GM12878 (cell line): ENCODE data around the gene NOVA1. TPM values are rescaled to one million over a fixed set of nuclear protein-coding genes. Genes with fewer than 3 reads are reported as not detected.

Experiments
- ATAC-seq: fragments of 200-7000 bp; cut with Tn5 transposase; 3 replicates; pipeline ENCODE4 v1.9.1; 2020; ENCODE audit warnings: mild to moderate bottlenecking, moderate library complexity
- BruUV-seq: library from RNA; stranded (reverse); fragments of 400-500 nt; replicated peaks from 2 replicates; lab custom pipeline; 2021; lab: Mats Ljungman, UMichigan
- CTCF ChIA-PET: fragments of 300-600 bp; sonication (Branson Sonifier 250); formaldehyde crosslinking; extraction: SDS; loops from one replicate; lab custom pipeline; 2021; ENCODE audit warnings: inconsistent platforms; lab: Yijun Ruan, JAX
- POLR2A ChIA-PET: fragments of 350-600 bp; formaldehyde crosslinking; extraction: SDS; loops from one replicate; lab custom pipeline; 2021; ENCODE audit warnings: inconsistent platforms; lab: Charles Lee
- RAD21 ChIA-PET: fragments of 300-600 bp; sonication (Branson Sonifier 250); formaldehyde crosslinking; loops from one replicate; lab custom pipeline; 2023; ENCODE audit warnings: antibody characterized with exemption; ENCODE audit not compliant: unreplicated experiment; lab: Charles Lee
- SMC1A ChIA-PET: fragments of 300-600 bp; sonication (Branson Sonifier 250); formaldehyde crosslinking; loops from one replicate; lab custom pipeline; 2023; ENCODE audit not compliant: unreplicated experiment, uncharacterized antibody; lab: Charles Lee
- DNase-seq: peaks from one replicate; pipeline ENCODE4 v3.0.0-alpha.2; 2011; ENCODE audit warnings: low read depth, low spot score
- FAIRE-seq: peaks from 3 replicates; lab custom pipeline; 2011; peaks lifted over from hg19 to GRCh38; lab: Jason Lieb, UNC
- H2AFZ ChIP-seq: 2 replicates; pipeline ENCODE4 v1.6.0; 2011; ENCODE audit warnings: low read depth, low read length, control low read depth; ENCODE audit not compliant: control insufficient read depth
- H3K27ac ChIP-seq: 2 replicates; pipeline ENCODE4 v1.5.1; 2011; ENCODE audit warnings: control low read depth; ENCODE audit not compliant: control insufficient read depth, insufficient read depth
- H3K27me3 ChIP-seq, 2 experiments: replicated peaks in 1 of 2; 2 replicates each; pipeline versions ENCODE4 v1.6.0 to v1.6.1; 2011; ENCODE audit warnings: low read length in 1 of 2; ENCODE audit not compliant: control insufficient read depth in 2 of 2, insufficient read depth in 2 of 2
- H3K36me3 ChIP-seq, 2 experiments: 2 replicates each; pipeline ENCODE4 v1.5.1; 2011; ENCODE audit warnings: low read length in 1 of 2; ENCODE audit not compliant: control insufficient read depth in 2 of 2, insufficient read depth in 2 of 2
- H3K4me1 ChIP-seq: 2 replicates; pipeline ENCODE4 v1.6.1; 2011; ENCODE audit warnings: mild to moderate bottlenecking, low read length, moderate library complexity, mixed read lengths; ENCODE audit not compliant: control insufficient read depth, insufficient read depth
- H3K4me2 ChIP-seq: 2 replicates; pipeline ENCODE4 v1.6.0; 2011; ENCODE audit warnings: control low read depth; ENCODE audit not compliant: control insufficient read depth, insufficient read depth
- H3K4me3 ChIP-seq: fragments of 200-600 bp; sonication (generic); 2 replicates; pipeline ENCODE4 v1.5.1; 2016
- H3K79me2 ChIP-seq: 2 replicates; pipeline ENCODE4 v1.6.0; 2011; ENCODE audit warnings: low read length; ENCODE audit not compliant: control insufficient read depth, insufficient read depth
- H3K9ac ChIP-seq: 2 replicates; pipeline ENCODE4 v1.8.0; 2011; ENCODE audit warnings: low read length, control low read depth, mixed read lengths; ENCODE audit not compliant: control insufficient read depth, insufficient read depth
- H3K9me3 ChIP-seq: replicated peaks from 3 replicates; pipeline ENCODE4 v1.5.1; 2011; ENCODE audit warnings: mild to moderate bottlenecking, low read length; ENCODE audit not compliant: control insufficient read depth, insufficient read depth
- H4K20me1 ChIP-seq: 2 replicates; pipeline ENCODE4 v1.6.0; 2011; ENCODE audit not compliant: control insufficient read depth, insufficient read depth
- ATF2 ChIP-seq: IDR thresholded peaks from 2 replicates; pipeline ENCODE4 v1.6.1; 2012; ENCODE audit warnings: low read length, inconsistent platforms
- CHD1 ChIP-seq: IDR thresholded peaks from 2 replicates; pipeline ENCODE4 v1.6.1; 2012; ENCODE audit warnings: low read depth, low read length, improper control_type of control experiment
- CREB1 ChIP-seq: IDR thresholded peaks from 2 replicates; pipeline ENCODE4 v1.6.1; 2012; ENCODE audit warnings: low read depth, mild to moderate bottlenecking, inconsistent platforms
- CREM ChIP-seq: IDR thresholded peaks from 2 replicates; pipeline ENCODE4 v1.6.1; 2014; ENCODE audit warnings: antibody characterized with exemption, low read depth
- JUND ChIP-seq: IDR thresholded peaks from 2 replicates; pipeline ENCODE4 v1.6.1; 2012; ENCODE audit warnings: low read depth, mild to moderate bottlenecking, low read length, improper control_type of control experiment, moderate library complexity
- KDM1A ChIP-seq: fragments of 200-600 bp; sonication (generic); IDR thresholded peaks from 2 replicates; pipeline ENCODE4 v1.6.1; 2016; ENCODE audit warnings: borderline replicate concordance
- KLF5 ChIP-seq: fragments of 450-650 bp; IDR thresholded peaks from 2 replicates; pipeline ENCODE4 v1.6.1; 2014; ENCODE audit warnings: mild to moderate bottlenecking; ENCODE audit not compliant: partially characterized antibody
- PRDM15 ChIP-seq: fragments of 450-650 bp; formaldehyde crosslinking; IDR thresholded peaks from 2 replicates; pipeline ENCODE4 v1.4.0; 2020; ENCODE audit warnings: mild to moderate bottlenecking, moderate library complexity
- RFX5 ChIP-seq: IDR thresholded peaks from 2 replicates; pipeline ENCODE4 v1.6.1; 2011; ENCODE audit warnings: low read depth, low read length, improper control_type of control experiment
- RUNX3 ChIP-seq: IDR thresholded peaks from 2 replicates; pipeline ENCODE4 v1.6.1; 2012; ENCODE audit warnings: low read length, inconsistent platforms
- SMARCA5 ChIP-seq: fragments of 450-650 bp; IDR thresholded peaks from 2 replicates; pipeline ENCODE4 v1.6.1; 2017; ENCODE audit warnings: mild to moderate bottlenecking
- SMC3 ChIP-seq: IDR thresholded peaks from 2 replicates; pipeline ENCODE4 v1.6.1; 2011; ENCODE audit warnings: low read length, improper control_type of control experiment, borderline replicate concordance
- SP1 ChIP-seq: IDR thresholded peaks from one replicate; pipeline ENCODE4 v1.6.1; 2011; ENCODE audit warnings: low read depth, low read length
- TAF1 ChIP-seq: IDR thresholded peaks from 2 replicates; pipeline ENCODE4 v1.6.1; 2011; ENCODE audit warnings: mild to moderate bottlenecking, low read depth, low read length, borderline replicate concordance
- WGBS: methylation state at CpG from one replicate; pipeline ENCODE4 v1.1.6; 2016; ENCODE audit warnings: low lambda C conversion rate; ENCODE audit not compliant: insufficient replicate concordance, insufficient coverage; ENCODE audit errors: missing lambda C conversion rate; 5-methylcytosine and 5-hydroxymethylcytosine counted together
- in situ Hi-C: fragments of 300-500 bp; cut with MboI; formaldehyde crosslinking; loops from 9 replicates; pipeline ENCODE4 v1.14.3; 2018; ENCODE audit warnings: mixed read lengths
- intact Hi-C: fragments of 100-400 bp; cut with micrococcal nuclease; formaldehyde crosslinking; loops from one replicate; pipeline ENCODE4 v1.14.2; 2022; ENCODE audit not compliant: unreplicated experiment
- polyA plus RNA-seq, 11 experiments: library from polyadenylated mRNA; depleted of rRNA in 4 of 11; unstranded in 6 of 11; stranded (reverse) in 5 of 11; fragments of >200 nt; fragmentation: Nextera tagmentation in 4 of 11; fragmentation: Illumina TruSeq in 1 of 11; extraction: Ambion mirVana in 4 of 11; extraction: Trizol in 1 of 11; gene quantifications; 1 replicate in 1 of 11; 2 replicates in 10 of 11; pipeline versions ENCODE4 v1.2.1 to v1.2.3, GENCODE V29; 2011 to 2016; ENCODE audit warnings: inconsistent platforms in 2 of 11, missing spikeins in 2 of 11, low read depth in 1 of 11
- total RNA-seq, 4 experiments: library from RNA; depleted of rRNA in 3 of 4; stranded (reverse); fragments of >200 nt in 3 of 4; fragmentation: Illumina TruSeq in 1 of 4; extraction: Trizol in 1 of 4; gene quantifications; 2 replicates each; pipeline versions ENCODE4 v1.2.1 to v1.2.3, GENCODE V29; 2013 to 2021

The NOVA1 gene
- total and polyA plus RNA-seq, 10 of the 15 experiments (the other 5 are each of a cell fraction or from before 2014, with no cell fraction given), result 0.05 to 0.41 TPM; not detected in 8

GRCh38 chr14:26414926-26415325 is 182.9 kb downstream of the NOVA1 start:
- Histone ChIP-seq H3K4me3 (no peak overlapping the region), H4K20me1 (no peaks in the 10 kb centered on the region), H3K36me3 (no peaks in the 10 kb centered on the region), H2AFZ (no peak overlapping the region), H3K27me3 (no peaks in the 10 kb centered on the region), H3K4me1 (no peaks in the 10 kb centered on the region), H3K9ac (no peak overlapping the region), H3K27ac (no peak overlapping the region), H3K4me2 (no peak overlapping the region), H3K79me2 (no peaks in the 10 kb centered on the region), H3K9me3 (no peaks in the 10 kb centered on the region)
- FAIRE-seq (no peak), DNase-seq (no peak), ATAC-seq (no peak)
- CTCF ChIA-PET, result no interaction called here
- POLR2A ChIA-PET, result no interaction called here
- in situ Hi-C loops (no loop called here), intact Hi-C loops (no loop called here)
- RAD21 ChIA-PET, result no interaction called here
- SMC1A ChIA-PET, result no interaction called here
- TF ChIP-seq JUND, result no peak
- no peak for TF ChIP-seq ATF2
- TF ChIP-seq CREM, result no peak
- no TSS peak for BruUV-seq

GRCh38 chr14:26414103-26414502 is 183.7 kb downstream of the NOVA1 start:
- ATAC-seq (no peak), DNase-seq (no peak), FAIRE-seq (no peak)
- Histone ChIP-seq H3K4me1 (no peaks in the 10 kb centered on the region), H3K27ac (no peak overlapping the region), H2AFZ (no peak overlapping the region), H3K4me3 (no peak overlapping the region), H3K79me2 (no peaks in the 10 kb centered on the region), H3K9me3 (no peaks in the 10 kb centered on the region; the same call in 2 of the 3 replicates), H3K36me3 (no peaks in the 10 kb centered on the region), H3K4me2 (no peak overlapping the region), H3K27me3 (no peaks in the 10 kb centered on the region), H4K20me1 (no peaks in the 10 kb centered on the region), H3K9ac (no peak overlapping the region)
- WGBS, result 5% methylated on average over 1 of the region's 1 CpG
- in situ Hi-C loops, result no loop called here
- ChIA-PET RAD21 (no interaction called here), SMC1A (no interaction called here), POLR2A (no interaction called here), CTCF (no interaction called here)
- no TSS peak for BruUV-seq
- intact Hi-C loops, result no loop called here
- TF ChIP-seq RFX5, result no peak
- no peak for TF ChIP-seq ATF2
- TF ChIP-seq SMARCA5, result no peak
- no peak for TF ChIP-seq CREB1
- TF ChIP-seq TAF1, result no peak
- no peak for TF ChIP-seq KLF5
- TF ChIP-seq SMC3, result no peak
- TF ChIP-seq CHD1, result no peak
- TF ChIP-seq SP1, result no peak
- no peak for TF ChIP-seq RUNX3
- no peak for TF ChIP-seq KDM1A
- no peak for TF ChIP-seq PRDM15
